GM18909 (cell line): ENCODE data around the gene AKAP6.
A peak's percentile ranks its signal among the peaks of the same experiment; 100 is the strongest.

Experiments used
- ATAC-seq: cut with Tn5 transposase; IDR thresholded peaks from one replicate; pipeline ENCODE4 v1.9.1; 2021; ENCODE audit warnings: mild to moderate bottlenecking; ENCODE audit not compliant: unreplicated experiment, poor library complexity

AKAP6 gene

GRCh38 chr14:32692441-32692840, 363.3 kb downstream of the AKAP6 start:
- ATAC-seq, result no peak

GRCh38 chr14:32693114-32693513, 364.0 kb downstream of the AKAP6 start:
- no peak for ATAC-seq

- no peak for ATAC-seq
Observed at GRCh38 chr14:32694795-32695449, 365.8 kb downstream of the AKAP6 start.

DNA sequence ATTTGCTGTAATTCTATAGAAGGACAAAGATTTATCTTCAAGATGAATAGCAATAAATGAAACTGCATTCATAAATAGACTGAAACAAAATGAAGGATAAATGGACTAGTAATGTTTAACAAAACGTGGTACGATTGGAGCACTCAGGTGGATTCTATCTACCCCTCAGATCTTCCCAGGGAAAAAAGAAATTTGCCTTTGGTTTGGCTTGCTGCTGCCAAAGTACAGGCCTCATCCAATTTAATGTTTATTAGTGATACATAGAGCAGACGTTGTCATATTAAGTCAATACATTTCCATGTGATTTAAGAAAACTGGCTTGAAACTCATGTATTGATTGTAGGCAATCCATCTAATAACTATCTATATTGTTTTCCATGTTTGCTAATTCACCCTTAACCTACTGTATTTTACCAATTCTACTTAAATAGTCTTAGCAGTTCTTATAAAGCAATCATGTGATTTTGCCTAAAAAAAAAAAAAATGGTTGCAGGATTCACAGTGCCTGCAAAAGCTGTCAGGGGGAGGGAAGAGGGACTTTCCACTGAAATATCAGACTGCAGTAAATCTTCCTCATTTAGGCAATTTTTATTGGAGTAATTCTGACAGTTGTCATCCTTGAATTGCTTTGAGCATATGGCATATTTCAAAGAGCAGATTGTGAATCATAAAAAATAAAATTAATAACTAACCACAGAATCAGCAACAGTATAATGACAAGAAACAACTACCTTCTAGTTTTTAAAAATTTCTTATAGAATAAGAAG, 367.4 kb downstream of the AKAP6 start:
- no peak for ATAC-seq

- no peak for ATAC-seq
Observed at GRCh38 chr14:32697114-32697513, 368.0 kb downstream of the AKAP6 start.

DNA sequence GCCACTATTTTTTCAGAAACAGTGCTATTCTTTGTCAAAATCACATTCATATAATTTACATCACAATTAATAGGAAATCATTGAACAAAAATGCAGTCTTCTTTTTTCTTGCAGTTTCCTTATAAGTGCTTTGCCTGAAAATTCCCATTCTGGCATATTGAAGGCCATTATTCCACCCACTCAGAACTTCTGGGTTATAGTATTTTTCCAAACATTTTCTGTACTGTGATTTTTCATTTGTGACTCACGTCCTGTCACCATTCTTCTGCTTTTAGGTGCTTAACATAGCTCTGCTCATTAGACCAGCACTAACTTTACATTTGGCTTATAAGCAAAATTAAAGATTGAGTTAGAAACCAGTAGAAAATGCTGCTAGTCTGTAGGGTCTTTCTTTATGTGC, 368.6 kb downstream of the AKAP6 start:
- no peak for ATAC-seq

DNA sequence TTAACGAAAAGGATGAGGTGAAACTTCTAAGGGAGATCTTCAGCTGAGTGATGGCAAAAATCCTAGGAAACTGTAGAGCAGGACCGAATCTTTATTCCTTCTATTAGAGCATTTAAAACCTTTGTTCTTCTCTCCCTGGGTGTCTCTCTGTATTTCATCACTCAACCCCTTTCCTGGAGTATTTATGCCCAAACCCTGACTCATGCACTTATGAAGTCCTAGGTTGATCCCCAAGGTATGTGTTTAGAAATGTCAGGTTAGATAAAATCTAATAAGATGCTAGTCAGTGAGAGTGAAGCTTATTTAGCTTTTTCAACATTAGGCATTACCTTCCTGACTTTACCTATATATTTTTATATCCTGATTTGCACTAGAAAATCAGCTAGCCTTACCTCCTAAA, 369.7 kb downstream of the AKAP6 start:
- no peak for ATAC-seq

- ATAC-seq, result no peak
Observed at GRCh38 chr14:32701475-32701874, 372.4 kb downstream of the AKAP6 start.

- ATAC-seq, result no peak
Observed at GRCh38 chr14:32702088-32702487, 373.0 kb downstream of the AKAP6 start.

DNA sequence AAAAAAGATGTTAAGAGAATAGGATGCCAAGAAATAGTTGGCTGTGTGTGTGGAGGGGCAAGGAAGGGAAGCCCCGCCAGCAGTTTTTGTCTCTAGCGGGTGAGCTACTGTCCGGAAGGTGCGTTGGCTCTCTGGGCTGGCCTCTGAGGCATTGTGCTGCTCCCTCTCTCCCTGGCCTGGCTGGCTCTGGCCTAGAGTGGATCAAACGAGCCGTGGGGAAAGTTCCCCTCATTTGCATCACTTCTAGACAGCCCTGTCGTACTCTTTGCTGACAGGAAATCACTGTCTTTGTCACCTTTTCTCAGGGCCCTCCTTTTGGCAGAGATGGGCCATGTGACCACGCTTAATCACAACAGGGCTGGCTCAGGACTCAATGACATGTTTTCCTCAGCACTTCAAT, 373.5 kb downstream of the AKAP6 start:
- peak; percentile 92 for ATAC-seq

DNA sequence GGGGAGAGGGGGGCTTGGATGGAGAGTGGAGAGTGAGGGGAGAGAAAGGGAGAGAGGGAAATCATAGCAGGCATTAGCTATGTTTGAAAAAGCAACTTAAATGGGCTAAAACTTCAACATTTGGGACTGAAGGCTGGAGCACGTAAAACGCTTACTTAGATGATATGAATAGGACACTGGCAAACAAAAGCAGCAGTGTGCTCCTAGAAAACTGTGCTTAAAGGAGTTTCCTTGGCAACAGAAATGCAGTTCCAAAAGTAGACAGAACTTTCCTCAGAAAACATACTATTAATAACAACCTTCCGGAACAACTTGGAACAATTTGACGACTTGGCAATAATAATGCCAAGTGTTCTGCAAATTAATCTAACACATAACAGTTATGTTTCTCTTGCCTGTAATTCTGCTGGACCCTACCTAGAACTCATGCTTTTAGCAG, 374.1 kb downstream of the AKAP6 start:
- no peak for ATAC-seq

GRCh38 chr14:32706721-32707519, 377.8 kb downstream of the AKAP6 start:
- no peak for ATAC-seq

GRCh38 chr14:32707742-32708500, 378.8 kb downstream of the AKAP6 start:
- ATAC-seq, result no peak

DNA sequence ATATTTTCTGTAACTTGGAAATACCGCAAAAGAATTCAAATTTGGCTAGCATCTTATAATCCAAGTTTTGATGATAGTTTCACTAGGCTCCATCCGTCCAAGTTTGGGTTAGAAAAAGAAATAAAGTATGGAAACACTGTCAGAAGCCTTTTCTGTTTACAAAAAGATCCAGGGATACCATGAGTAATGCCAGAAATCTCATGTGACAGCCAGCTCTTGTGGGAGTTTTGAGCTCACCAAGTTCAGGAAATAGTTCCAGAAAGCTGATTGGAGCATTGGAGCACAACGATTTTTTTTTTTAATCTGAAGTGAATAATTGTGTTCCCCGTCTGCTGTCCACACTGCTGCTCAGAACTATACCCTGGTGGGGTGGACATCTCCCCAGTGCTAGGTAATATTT, 379.9 kb downstream of the AKAP6 start:
- no peak for ATAC-seq

- no peak for ATAC-seq
Observed at GRCh38 chr14:32710231-32710671, 381.2 kb downstream of the AKAP6 start.

- ATAC-seq, result peak; percentile 65
Observed at GRCh38 chr14:32710731-32711680, 381.9 kb downstream of the AKAP6 start.

- ATAC-seq, result no peak
Observed at GRCh38 chr14:32713856-32714255, 384.8 kb downstream of the AKAP6 start.

GRCh38 chr14:32719601-32720000, 390.5 kb downstream of the AKAP6 start:
- ATAC-seq, result no peak

DNA sequence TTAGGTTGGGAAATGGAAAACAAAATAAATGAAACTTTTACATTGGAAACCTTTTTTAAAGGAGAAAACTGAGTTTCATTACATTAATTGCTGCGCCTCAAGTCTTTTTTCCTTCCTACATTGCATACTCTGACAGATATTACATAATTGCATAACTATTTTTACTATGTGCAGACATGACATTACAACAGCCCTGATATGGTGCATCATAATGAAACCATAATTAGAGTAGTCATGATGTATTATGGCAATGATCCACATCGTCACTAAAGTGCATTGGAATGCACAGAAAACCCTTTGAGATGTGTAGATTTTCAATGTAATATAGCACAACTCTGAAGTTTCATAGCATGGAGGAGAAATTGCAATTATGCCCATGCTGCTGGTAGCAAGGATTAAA, 391.8 kb downstream of the AKAP6 start:
- ATAC-seq, result no peak
